ENCODE measurements around the gene EID2. TPM values are rescaled to one million over a fixed set of nuclear protein-coding genes. Genes with fewer than 3 reads are reported as not detected.
A peak's percentile ranks its signal among the peaks of the same experiment; 100 is the strongest.

Gene EID2, protein sequence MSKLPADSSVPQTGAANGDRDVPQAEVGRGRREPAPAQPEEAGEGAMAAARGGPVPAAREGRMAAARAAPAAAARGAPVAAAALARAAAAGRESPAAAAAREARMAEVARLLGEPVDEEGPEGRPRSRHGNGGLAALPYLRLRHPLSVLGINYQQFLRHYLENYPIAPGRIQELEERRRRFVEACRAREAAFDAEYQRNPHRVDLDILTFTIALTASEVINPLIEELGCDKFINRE
- 17.0 and 17.6 TPM in 2 replicates for total RNA-seq

DNA sequence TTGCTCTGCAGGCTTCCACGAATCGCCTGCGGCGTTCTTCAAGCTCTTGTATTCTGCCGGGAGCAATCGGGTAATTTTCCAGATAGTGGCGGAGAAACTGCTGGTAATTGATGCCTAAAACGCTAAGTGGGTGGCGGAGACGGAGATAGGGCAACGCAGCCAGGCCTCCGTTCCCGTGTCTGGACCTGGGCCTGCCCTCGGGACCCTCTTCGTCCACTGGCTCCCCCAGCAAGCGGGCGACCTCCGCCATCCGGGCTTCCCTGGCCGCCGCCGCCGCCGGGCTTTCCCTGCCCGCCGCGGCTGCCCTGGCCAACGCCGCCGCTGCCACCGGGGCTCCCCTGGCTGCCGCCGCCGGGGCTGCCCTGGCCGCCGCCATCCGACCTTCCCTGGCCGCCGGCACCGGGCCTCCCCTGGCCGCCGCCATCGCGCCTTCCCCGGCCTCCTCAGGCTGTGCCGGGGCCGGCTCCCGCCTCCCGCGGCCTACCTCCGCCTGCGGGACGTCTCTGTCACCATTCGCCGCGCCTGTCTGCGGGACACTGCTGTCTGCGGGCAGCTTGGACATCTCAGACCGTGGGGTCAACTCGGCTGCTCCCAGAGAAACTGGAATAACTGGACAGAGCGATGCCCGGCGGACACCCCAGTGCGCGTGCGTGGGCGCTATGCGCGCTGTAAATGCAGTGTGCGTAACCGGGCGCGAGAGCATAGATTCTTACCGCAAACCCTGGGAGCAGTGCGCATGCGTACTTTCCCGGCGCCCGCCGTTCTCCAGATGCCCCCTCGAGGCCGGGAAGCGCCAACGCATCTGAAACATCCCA, at the start of gene EID2:
EID2 (minus strand) TSS at position 644 of the 815 bp plus-strand sequence; CDS start at position 562, 82 bp downstream.
- Mint-ChIP-seq H3K27ac (peak within 1 kb of the TSS; percentile 91), H3K27me3 (ENCODE audit: insufficient read depth) (peaks cover 2% of the 10 kb centered on the region), H3K36me3 (ENCODE audit: low read depth) (peaks cover 7% of the 10 kb centered on the region), H3K4me1 (ENCODE audit: low read depth) (peaks cover 36% of the 10 kb centered on the region), H3K4me3 (peak within 1 kb of the TSS; percentile 95), H3K9me3 (no peaks in the 10 kb centered on the region)
- peak; percentile 92 for DNase-seq (ENCODE audit: low spot score)
- intact Hi-C loops (cut with micrococcal nuclease): loop anchor here (1.0 kb wide), 5 partner anchors 7 to 432 kb away; partner anchors contain the start of genes EID2B, PLEKHG2, PSMC4 and SUPT5H

DNA sequence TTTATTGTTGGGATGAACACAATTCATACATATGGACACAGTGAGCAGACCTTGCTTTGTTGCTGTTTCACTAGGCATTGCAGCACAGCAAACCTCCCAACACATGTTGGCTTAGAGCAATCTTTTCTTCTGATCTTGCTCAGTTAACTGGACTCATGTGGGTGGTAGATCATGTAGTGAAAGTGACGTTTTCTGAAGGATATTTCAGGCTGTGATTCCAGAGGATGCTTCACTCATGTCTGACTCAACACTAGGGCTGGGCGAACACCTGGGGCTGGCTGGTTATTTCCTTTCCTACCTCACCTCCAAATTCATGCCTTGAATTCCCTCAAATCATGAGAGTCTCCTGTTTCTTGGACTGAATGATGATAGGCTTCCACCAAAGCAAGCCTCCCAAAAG, 48.1 kb upstream of the EID2 start:
- DNase-seq (ENCODE audit: low spot score): no peak
- no peak overlapping the region for H3K4me3 Mint-ChIP-seq
- peaks cover 16% of the 10 kb centered on the region for H3K9me3 Mint-ChIP-seq
- H3K27ac Mint-ChIP-seq: no peak overlapping the region
- no peaks in the 10 kb centered on the region for H3K4me1 Mint-ChIP-seq (ENCODE audit: low read depth)
- intact Hi-C loops (cut with micrococcal nuclease): no loop called here
- peaks cover 4% of the 10 kb centered on the region for H3K27me3 Mint-ChIP-seq (ENCODE audit: insufficient read depth)
- H3K36me3 Mint-ChIP-seq (ENCODE audit: low read depth): no peaks in the 10 kb centered on the region

DNA sequence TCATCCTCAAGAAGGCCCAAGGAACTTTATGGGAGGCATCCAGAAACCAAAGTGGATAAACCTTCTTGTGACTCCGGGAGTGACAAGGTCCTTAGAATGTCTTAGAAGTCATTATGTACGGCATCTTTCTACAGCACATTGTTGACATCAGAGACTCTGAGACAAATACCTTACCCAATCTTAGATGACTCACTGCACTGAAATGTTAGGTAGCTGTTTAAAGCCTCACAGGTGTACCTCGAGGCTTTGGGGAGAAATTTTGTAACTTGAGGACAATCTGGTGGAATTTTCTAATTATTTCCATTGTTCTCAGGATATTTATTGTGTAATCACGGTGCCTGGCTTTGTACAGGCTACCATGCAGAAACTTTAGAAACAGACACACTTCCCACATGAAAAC, 47.5 kb upstream of the EID2 start:
- no peaks in the 10 kb centered on the region for H3K36me3 Mint-ChIP-seq (ENCODE audit: low read depth)
- DNase-seq (ENCODE audit: low spot score): no peak
- H3K27ac Mint-ChIP-seq: no peak overlapping the region
- intact Hi-C loops (cut with micrococcal nuclease): no loop called here
- H3K27me3 Mint-ChIP-seq (ENCODE audit: insufficient read depth): peaks cover 4% of the 10 kb centered on the region
- no peak overlapping the region for H3K4me3 Mint-ChIP-seq
- no peaks in the 10 kb centered on the region for H3K4me1 Mint-ChIP-seq (ENCODE audit: low read depth)
- peaks cover 16% of the 10 kb centered on the region for H3K9me3 Mint-ChIP-seq

DNA sequence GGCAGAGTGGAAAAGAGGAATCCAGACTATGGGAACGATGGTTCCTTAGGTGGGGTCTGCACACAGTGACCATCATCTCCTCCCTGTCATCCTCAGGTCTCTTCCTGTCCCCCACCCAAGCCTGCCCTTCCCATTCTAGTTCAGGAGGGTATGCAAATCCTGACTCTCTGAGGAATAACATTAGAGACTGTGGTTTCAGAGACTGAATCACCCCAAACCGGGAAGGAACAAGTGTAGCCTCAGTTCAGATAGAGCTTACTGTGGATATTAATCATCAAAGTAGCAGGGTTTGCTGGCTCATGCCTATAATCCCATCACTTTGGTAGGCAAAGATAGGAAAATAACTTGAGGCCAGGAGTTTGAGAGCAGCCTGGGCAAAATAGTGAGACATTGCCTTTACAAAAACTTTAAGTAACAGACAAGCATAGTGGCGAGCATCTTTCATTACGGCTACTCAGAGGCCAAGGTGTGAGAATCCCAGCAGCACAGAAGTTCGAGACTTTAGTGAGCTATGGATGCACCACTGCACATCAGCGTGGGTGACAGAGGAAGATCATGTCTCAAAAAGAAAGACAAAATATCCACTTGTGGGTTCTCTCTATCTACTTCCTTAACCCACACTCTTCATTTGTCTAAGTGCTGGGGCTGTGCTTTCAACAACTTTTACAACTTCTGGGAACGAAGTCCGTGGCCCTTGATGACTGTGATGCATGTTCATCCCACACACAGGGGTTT, 43.1 kb upstream of the EID2 start:
- Mint-ChIP-seq H3K4me1 (ENCODE audit: low read depth) (no peaks in the 10 kb centered on the region), H3K27ac (no peak overlapping the region), H3K9me3 (peaks cover 25% of the 10 kb centered on the region), H3K36me3 (ENCODE audit: low read depth) (peaks cover 2% of the 10 kb centered on the region), H3K4me3 (no peak overlapping the region), H3K27me3 (ENCODE audit: insufficient read depth) (peaks cover 8% of the 10 kb centered on the region)
- intact Hi-C loops (cut with micrococcal nuclease): loop anchor here (1.0 kb wide), 2 partner anchors 93 to 153 kb away; no protein-coding TSS in a partner anchor
- no peak for DNase-seq (ENCODE audit: low spot score)

DNA sequence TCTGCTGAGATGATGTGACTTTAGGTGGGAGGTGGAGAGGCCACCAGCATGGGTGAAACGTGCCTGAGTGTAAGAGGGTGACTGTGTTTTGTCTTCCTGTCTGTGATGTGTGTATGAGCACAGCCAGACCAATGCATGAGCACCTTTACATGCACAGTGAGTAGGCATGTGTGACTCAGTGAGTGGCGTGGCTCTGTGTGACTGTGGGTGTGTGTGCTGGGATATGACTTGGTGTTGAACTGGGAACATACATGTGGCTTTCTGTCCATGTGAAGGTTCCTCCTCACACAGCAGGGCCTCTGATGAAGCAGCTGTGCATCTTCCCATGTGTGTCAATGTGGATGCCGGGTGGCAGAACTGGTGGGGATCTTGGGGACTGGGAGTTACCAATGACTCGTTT, 42.5 kb upstream of the EID2 start:
- H3K27ac Mint-ChIP-seq: no peak overlapping the region
- H3K4me1 Mint-ChIP-seq (ENCODE audit: low read depth): no peaks in the 10 kb centered on the region
- no peak overlapping the region for H3K4me3 Mint-ChIP-seq
- intact Hi-C loops (cut with micrococcal nuclease): no loop called here
- peaks cover 10% of the 10 kb centered on the region for H3K27me3 Mint-ChIP-seq (ENCODE audit: insufficient read depth)
- DNase-seq (ENCODE audit: low spot score): no peak
- peaks cover 2% of the 10 kb centered on the region for H3K36me3 Mint-ChIP-seq (ENCODE audit: low read depth)
- H3K9me3 Mint-ChIP-seq: peaks cover 27% of the 10 kb centered on the region

DNA sequence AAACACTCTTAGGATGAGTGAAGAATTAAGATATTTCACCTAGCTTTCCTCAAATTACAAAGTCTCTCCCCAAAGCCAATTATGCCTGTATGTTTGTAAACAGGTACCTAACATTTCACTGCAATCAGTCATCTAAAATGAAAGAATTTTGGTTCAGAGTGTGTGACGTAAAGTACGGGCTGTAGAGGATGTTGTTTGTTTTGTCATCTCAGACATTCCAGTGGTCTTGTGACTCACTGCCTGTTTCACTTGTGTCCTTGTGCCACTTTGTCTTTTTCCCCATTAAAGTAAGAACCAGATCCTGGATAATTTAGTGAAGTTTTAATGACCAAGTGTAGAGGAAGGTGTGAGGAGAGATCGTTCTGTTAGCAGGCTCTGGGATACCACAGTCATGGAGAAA, 28.6 kb upstream of the EID2 start:
- no peak for DNase-seq (ENCODE audit: low spot score)
- H3K4me3 Mint-ChIP-seq: no peak overlapping the region

DNA sequence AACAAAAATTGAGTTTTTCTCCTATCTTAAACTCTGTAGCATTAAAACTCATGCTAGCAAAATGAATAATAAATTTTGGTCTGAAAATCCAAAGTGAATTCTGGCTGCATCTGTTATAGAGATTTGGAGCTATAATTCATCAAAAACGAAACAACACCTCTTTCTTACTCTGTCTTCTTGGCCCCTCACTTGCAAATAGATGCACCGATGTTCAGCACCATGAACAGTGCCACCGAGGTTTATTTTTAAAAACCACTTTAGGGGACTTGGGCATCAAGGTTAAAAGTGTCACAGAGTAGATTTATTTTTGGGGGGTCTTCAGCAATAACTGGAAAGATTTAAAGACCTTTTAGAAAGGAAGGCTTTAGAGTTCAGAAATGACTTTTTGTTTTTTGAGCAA, 26.1 kb upstream of the EID2 start:
- Mint-ChIP-seq H3K4me3 (no peak overlapping the region), H3K4me1 (ENCODE audit: low read depth) (peaks cover 6% of the 10 kb centered on the region), H3K27ac (no peak overlapping the region), H3K27me3 (ENCODE audit: insufficient read depth) (peaks cover 2% of the 10 kb centered on the region), H3K9me3 (no peaks in the 10 kb centered on the region), H3K36me3 (ENCODE audit: low read depth) (no peaks in the 10 kb centered on the region)
- intact Hi-C loops (cut with micrococcal nuclease): no loop called here
- DNase-seq (ENCODE audit: low spot score): no peak

More for the DNA sequence above, 28.6 kb upstream of the EID2 start:
- Mint-ChIP-seq H3K27ac (peak overlapping the region; percentile 22), H3K4me1 (ENCODE audit: low read depth) (peaks cover 6% of the 10 kb centered on the region), H3K36me3 (ENCODE audit: low read depth) (no peaks in the 10 kb centered on the region), H3K27me3 (ENCODE audit: insufficient read depth) (peaks cover 7% of the 10 kb centered on the region), H3K9me3 (peaks cover 7% of the 10 kb centered on the region)
- intact Hi-C loops (cut with micrococcal nuclease): no loop called here

DNA sequence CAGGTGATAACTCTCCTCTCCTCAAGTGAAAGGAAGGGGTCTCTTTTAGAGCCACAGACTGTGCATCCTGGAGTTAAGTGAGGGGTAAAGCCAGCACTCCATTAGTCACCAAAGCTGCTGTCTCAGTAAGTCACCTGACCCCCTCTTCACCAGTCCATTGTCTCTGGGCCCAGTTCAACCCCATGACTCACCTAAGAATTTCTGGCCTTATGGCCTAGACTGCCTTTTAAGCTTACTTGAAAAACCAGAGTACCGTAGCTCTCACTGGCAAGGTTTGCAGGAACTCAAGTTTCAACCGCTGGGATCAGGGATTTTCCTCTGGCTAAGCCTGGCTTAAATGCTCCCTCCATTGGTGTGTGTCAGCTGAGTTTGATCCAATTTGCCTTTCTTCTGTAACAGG, 23.4 kb upstream of the EID2 start:
- Mint-ChIP-seq H3K27ac (no peak overlapping the region), H3K4me1 (ENCODE audit: low read depth) (peaks cover 11% of the 10 kb centered on the region), H3K36me3 (ENCODE audit: low read depth) (no peaks in the 10 kb centered on the region), H3K9me3 (no peaks in the 10 kb centered on the region), H3K4me3 (no peak overlapping the region), H3K27me3 (ENCODE audit: insufficient read depth) (no peaks in the 10 kb centered on the region)
- no peak for DNase-seq (ENCODE audit: low spot score)
- intact Hi-C loops (cut with micrococcal nuclease): no loop called here

DNA sequence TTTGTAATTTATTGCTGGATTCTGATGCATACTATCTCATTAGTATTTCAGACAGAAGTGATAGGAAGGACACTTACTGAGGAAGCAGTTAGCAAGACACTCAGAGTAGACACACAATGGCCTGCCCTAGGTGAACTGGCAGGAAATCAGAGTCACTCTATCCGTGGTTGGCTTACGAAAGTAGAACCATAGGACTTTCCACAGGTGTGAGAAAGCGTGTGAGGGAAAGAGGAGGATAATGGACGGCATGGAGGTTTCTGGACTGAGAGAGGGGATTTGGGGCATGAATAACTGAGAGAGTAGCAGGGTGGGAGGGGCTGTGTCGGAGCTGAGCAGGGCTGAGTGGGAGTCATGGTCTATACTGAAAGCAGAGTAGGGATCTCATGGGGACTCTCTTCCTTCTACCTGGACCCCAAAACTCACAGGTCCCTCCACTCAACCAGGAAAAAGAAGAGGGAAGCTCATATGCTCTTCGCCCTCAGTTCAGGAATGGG, 18.7 kb upstream of the EID2 start:
- peak overlapping the region; percentile 41 for H3K4me3 Mint-ChIP-seq
- H3K27me3 Mint-ChIP-seq (ENCODE audit: insufficient read depth): no peaks in the 10 kb centered on the region
- H3K27ac Mint-ChIP-seq: peak overlapping the region; percentile 66
- no peaks in the 10 kb centered on the region for H3K9me3 Mint-ChIP-seq
- DNase-seq (ENCODE audit: low spot score): no peak
- H3K36me3 Mint-ChIP-seq (ENCODE audit: low read depth): no peaks in the 10 kb centered on the region
- intact Hi-C loops (cut with micrococcal nuclease): no loop called here
- peaks cover 26% of the 10 kb centered on the region for H3K4me1 Mint-ChIP-seq (ENCODE audit: low read depth)

DNA sequence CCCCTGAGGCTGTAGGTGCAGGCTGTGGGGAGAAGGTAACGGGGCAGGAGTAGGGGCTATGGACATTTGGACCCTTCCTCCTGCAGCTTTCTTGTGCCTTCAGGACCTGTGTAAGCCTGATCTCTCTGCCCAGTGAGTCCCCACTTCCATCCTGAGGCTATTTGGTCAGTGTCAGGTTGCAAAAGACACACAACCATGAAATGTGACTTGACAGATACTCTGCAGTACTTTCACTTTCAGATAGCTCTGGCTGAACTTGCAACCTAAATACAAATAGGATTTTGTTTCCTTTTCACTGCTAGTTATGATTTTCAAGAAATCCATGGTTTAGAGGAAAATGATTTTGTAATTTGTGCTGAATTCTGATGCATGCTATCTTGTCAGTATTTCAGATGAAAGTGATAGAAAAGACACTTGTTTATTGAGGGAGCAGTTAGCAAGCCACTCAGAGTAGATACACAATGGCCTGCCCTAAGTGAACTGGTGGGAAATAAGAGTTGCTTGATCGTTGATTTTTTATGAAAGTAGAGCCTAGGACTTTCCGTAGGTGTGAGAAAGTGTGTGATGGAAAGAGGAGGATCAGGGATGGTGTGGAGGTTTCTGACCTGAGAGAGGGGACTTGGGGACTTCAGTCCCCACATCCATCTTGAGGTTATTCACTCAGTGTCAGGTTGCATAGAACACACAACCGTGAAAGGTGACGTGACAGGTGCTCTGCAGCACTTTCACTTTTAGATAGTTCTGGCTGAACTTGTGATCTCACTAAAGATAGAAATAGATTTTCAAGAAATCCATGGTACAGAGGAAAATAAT, 18.1 kb upstream of the EID2 start:
- Mint-ChIP-seq H3K27ac (peak overlapping the region; percentile 35), H3K9me3 (no peaks in the 10 kb centered on the region), H3K36me3 (ENCODE audit: low read depth) (no peaks in the 10 kb centered on the region), H3K27me3 (ENCODE audit: insufficient read depth) (no peaks in the 10 kb centered on the region), H3K4me1 (ENCODE audit: low read depth) (peaks cover 26% of the 10 kb centered on the region), H3K4me3 (peak overlapping the region; percentile 41)
- intact Hi-C loops (cut with micrococcal nuclease): no loop called here
- no peak for DNase-seq (ENCODE audit: low spot score)

DNA sequence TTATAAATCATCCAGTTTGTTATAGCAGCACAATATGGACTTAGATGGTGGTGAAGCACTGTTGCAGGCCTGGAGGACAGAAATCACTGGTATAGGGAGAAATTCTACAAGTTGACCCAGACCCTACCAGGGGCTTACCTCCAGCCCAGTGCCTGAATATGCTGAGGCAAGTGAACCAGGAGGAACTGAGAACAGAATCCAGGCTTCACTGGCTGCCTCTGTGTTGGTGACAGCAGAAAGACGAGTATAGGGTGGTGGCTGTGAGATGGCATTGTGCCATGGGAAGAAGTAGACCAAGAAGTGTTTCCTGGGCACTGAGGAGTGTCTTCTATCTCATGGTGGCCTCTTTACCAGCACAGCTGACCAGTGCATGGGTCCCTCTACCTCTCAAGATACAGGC, 15.9 kb upstream of the EID2 start:
- no peak overlapping the region for H3K4me3 Mint-ChIP-seq
- no peaks in the 10 kb centered on the region for H3K27me3 Mint-ChIP-seq (ENCODE audit: insufficient read depth)
- no peaks in the 10 kb centered on the region for H3K36me3 Mint-ChIP-seq (ENCODE audit: low read depth)
- intact Hi-C loops (cut with micrococcal nuclease): no loop called here
- H3K4me1 Mint-ChIP-seq (ENCODE audit: low read depth): peaks cover 37% of the 10 kb centered on the region
- no peaks in the 10 kb centered on the region for H3K9me3 Mint-ChIP-seq
- no peak for DNase-seq (ENCODE audit: low spot score)
- no peak overlapping the region for H3K27ac Mint-ChIP-seq

DNA sequence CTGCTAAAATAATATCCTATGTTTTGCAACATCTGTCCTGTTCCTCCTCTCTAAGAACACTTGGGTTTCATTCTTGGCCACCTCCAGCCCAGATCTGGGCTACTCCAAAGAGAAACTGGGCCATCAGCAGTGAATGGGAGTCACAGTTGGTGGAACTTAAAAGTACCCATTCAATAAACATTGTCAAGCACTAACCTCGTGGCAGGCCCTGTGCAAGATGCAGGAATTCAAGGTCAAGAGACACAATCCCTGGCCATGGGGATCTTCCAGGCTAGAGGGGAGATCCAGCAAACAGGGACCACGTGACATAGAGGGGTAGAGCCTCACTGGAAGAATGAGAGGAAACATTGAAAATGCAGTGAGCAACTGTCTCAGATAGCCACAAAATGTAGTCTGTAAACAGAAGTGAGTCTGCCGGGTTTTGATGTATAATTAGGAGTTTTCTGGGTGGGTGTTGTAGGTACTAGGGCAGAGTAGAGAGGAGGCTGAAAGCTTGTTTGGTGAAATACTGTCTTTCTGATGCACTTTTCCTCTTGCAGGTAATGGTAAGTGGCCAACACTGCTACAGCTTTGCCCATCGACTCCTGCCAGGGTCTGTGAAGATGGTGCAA, 14.8 kb upstream of the EID2 start:
- intact Hi-C loops (cut with micrococcal nuclease): loop anchor here (5.0 kb wide), 1 partner anchor 287 kb away; no protein-coding TSS in a partner anchor
- H3K36me3 Mint-ChIP-seq (ENCODE audit: low read depth): no peaks in the 10 kb centered on the region
- no peak for DNase-seq (ENCODE audit: low spot score)
- no peak overlapping the region for H3K27ac Mint-ChIP-seq
- no peaks in the 10 kb centered on the region for H3K9me3 Mint-ChIP-seq
- H3K4me3 Mint-ChIP-seq: no peak overlapping the region
- H3K4me1 Mint-ChIP-seq (ENCODE audit: low read depth): peaks cover 37% of the 10 kb centered on the region
- H3K27me3 Mint-ChIP-seq (ENCODE audit: insufficient read depth): no peaks in the 10 kb centered on the region

Data from activated T-helper 1 cell treated with anti-CD3 and anti-CD28 coated beads, Interleukin-12 subunit alpha, Interleukin-12 subunit beta, Interleukin-2, Interleukin-4 antibody, amounts not matched to agents 30 ng/mL and 10 ng/mL and 1 ng/mL, durations not matched to agents 14 hours and 24 hours and 36 hours (primary cell).